ENCODE data around the gene DNASE2.
"Not testable (repeated sequence)": the region's sequence is repeated elsewhere in the genome, so short reads cannot be mapped to it uniquely, and the experiment has no call there.

The DNASE2 gene

GRCh38 chr19:12859546-12859945 is 21.7 kb downstream of the DNASE2 start:
- no peak for FAIRE-seq

DNA sequence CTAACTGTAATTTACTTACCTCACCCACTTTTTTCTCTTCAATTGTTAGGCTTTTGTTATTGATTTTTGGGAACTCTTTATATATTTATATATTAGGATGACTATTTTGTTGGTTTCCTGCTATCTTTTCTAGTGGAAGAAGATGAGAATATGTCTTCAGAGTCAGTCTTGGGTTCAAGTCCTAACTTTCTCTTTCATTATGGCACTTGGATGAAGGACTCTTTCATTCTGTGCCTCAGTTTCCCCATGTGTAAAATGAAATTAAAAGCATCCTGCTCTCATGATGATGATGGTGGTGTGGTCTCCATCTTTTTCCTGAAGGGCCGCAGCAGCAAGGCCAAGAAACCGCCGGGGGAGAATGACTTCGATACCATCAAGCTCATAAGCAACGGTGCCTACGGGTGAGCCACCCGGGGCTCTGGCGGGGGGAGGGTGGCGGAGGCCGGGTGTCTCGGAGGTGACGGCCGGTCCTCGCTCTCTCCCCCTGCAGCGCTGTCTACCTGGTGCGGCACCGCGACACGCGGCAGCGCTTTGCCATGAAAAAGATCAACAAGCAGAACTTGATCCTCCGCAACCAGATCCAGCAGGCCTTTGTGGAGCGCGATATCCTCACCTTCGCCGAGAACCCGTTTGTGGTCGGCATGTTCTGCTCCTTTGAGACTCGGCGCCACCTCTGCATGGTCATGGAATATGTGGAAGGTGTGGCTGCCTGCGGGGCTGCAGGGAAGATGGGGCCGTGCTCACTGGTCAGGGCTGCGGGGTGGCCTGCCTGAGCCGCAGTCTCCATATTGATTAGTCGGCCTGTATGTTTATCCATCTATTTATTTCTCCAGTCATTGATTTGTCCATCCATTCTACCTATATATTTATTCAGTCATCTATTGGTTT is 23.0 kb downstream of the DNASE2 start:
- no peak for FAIRE-seq

- no peak for FAIRE-seq
Observed at GRCh38 chr19:12856653-12857052, 24.6 kb downstream of the DNASE2 start.

DNA sequence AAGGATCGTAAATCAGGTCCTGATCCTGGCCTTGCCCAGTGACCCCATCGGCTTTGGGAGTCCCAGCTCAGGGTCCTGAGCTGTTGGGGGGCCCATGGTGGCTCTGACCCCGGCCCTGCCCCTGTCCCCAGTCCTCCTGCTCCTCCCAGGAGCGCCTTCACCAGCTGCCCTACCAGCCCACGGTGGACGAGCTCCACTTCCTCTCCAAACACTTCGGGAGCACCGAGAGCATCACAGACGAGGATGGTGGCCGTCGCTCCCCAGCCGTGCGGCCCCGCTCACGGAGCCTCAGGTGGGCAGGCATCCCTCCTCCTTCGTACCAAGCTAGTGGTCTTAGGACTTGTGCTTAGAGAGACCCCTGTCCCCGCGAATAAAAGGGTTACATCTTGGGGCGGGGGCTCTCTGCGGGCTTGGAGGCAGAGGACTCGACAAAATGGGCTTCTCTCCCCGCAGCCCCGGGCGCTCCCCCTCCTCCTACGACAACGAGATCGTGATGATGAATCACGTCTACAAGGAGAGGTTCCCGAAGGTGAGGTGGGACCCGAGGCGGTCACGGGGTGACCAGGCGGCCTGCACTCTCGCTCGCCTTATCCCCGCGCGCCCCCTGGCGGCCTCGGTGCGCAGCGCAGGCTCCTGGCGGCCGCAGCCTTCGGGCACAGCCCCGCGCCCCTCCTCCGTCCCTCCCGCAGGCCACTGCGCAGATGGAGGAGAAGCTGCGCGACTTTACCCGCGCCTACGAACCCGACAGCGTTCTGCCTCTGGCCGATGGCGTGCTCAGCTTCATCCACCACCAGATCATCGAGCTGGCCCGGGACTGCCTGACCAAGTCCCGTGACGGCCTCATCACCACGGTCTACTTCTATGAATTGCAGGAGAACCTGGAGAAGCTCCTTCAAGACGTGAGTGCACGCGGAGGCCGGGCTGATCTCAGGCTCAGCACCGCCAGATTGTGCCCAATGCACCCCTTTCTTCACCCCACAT is 33.8 kb downstream of the DNASE2 start:
- FAIRE-seq = no peak

GRCh38 chr19:12846613-12847012 is 34.6 kb downstream of the DNASE2 start:
- FAIRE-seq = not testable (repeated sequence)

- FAIRE-seq = no peak
Observed at GRCh38 chr19:12843999-12844732, 37.1 kb downstream of the DNASE2 start.

DNA sequence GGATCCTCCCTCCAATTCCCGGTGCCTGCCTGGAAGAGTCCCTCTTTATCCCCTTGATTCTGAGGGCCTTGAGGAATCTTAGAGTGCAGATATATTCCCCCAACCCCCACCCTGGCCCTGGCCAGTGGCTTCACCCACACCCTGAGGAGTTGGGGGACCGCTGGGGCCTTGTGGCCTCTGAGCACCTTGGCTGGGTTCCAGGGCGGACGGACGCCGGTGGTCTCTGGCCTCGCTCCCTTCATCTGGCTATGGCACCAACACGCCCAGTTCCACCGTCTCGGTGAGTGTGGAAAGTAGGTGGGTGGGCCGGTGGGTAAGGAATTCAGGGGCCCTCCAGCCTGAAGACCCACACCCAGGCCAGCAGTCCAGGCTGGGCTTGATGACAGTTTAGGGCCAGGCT is 37.9 kb downstream of the DNASE2 start:
- no peak for FAIRE-seq

DNA sequence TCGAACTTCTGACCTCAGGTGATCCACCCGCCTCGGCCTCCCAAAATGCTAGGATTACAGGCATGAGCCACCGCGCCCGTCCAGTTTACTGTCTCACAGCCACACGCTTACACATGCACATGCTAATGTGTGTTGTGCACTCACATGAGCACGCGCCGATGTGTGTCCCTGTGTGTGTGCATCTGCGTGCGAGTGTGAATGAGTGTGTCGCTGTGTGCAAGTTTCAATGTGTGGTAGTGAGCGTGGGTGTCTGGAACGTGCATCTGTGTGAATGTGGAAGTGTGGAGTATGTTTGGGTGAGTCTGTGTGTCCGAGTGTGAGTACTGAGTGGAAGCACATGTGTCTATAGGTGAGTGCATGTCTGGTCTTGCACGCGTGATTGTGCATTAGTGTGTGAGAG is 38.7 kb downstream of the DNASE2 start:
- no peak for FAIRE-seq

GRCh38 chr19:12841094-12841493 is 40.2 kb downstream of the DNASE2 start:
- FAIRE-seq = no peak

DNA sequence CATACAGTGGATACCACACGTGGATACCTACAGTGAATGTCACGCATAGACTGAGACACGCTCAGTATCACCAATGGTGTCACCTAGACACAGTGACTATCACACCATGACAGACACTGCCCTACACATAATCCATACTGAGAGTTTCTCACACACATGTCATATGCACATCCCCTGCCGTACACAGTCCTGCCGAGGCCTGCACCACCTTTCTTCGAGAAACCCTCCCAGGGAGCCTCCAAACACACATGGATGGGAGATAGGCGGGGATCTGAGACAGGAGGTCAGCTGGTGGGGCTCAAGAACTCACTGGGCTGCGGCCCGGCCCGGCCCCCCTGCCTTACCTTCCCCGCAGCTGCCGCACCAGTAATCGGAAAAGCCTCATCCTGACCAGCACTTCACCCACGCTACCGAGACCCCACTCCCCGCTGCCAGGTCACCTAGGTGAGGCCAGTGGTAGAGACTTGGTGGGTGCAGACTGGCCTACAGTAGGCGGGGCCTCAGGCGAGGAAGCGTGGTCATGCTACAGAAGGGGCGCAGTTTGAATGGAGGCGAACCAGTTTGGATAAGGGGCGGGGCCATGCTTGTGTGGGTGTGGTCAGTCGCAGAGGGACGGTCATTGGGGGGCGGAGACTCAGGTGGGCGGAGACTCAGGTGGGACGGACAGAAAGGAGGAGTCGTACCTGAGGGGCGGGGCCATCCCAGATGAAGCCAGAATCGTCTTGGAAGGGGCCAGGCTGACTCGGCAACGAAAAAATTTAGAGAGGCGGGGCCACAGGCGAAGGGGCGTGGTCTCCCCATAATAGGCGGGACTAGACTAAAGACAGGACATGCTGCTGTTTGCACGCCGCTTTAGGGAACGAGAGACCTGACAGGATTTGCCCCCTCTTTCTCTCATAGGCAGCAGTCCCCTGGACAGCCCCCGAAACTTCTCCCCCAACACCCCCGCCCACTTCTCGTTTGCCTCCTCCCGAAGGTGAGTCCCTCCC is 40.9 kb downstream of the DNASE2 start:
- FAIRE-seq = no peak

- FAIRE-seq = no peak
Observed at GRCh38 chr19:12838886-12839756, 42.1 kb downstream of the DNASE2 start.

DNA sequence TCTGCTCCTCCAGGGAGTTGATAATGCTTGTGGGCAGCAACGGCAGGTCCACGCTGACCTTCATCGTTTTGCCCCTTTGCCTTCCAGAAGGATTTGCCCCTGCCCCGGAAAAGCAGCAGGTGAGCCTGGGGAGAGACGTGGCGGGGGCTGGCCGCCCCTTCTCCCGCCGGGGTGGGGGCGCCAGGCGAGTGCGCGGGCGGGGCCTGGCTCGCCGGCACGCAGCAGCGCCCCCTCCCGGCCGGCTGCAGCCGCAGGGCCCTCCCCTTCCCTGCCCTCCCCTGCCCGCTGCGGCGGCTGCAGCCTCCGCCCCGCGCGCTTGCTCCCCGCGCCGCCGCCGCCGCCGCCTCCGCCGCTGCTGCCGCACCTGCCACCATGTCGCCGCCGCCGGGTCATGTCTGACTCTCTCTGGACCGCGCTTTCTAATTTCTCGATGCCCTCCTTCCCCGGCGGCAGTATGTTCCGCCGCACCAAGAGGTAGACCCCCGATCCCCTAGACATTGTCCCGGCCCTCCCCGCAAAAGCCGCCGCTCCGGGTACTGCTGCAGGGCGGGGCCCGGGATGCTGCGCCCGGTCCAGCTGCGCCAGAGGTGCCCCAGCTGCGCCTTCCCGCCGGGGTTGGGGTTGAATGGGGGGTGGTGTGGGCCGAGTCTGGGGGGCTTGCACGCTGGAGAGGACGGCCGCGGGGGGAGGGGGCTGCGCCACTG is 42.9 kb downstream of the DNASE2 start, which contains the start of gene MAST1:
Gene MAST1 (plus strand): TSS at position 334 of the 704 bp plus-strand sequence. CDS start 58 bp downstream, at position 392.
- FAIRE-seq = no peak

- no peak for FAIRE-seq
Observed at GRCh38 chr19:12837225-12837624, 44.0 kb downstream of the DNASE2 start.

GRCh38 chr19:12836529-12836863 is 44.8 kb downstream of the DNASE2 start:
- FAIRE-seq = no peak

GRCh38 chr19:12834976-12835757 is 46.1 kb downstream of the DNASE2 start:
- no peak for FAIRE-seq

DNA sequence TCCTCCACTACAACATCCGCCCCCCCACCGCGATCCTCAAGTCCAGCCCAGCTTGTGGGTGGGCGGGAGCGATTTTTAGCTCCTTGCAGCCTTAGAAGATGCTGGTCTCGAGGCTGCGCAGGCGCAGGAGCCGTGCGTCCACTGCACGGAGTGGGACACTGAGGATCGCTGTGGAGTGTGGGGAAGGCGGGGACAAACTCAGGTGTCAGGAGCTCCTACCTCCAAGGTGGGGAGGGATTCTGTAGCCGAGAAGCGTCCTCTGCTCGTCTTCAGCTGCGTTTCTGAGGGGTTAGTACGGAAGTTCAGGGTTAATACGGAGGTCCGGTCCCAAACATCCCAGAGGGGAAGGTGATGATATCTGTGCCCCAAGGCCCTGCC is 46.7 kb downstream of the DNASE2 start, which contains the start of gene RTBDN:
Gene RTBDN (minus strand): TSS at position 14 of the 378 bp plus-strand sequence. CDS start 4,600 bp downstream, outside the sequence.
- no peak for FAIRE-seq

DNA sequence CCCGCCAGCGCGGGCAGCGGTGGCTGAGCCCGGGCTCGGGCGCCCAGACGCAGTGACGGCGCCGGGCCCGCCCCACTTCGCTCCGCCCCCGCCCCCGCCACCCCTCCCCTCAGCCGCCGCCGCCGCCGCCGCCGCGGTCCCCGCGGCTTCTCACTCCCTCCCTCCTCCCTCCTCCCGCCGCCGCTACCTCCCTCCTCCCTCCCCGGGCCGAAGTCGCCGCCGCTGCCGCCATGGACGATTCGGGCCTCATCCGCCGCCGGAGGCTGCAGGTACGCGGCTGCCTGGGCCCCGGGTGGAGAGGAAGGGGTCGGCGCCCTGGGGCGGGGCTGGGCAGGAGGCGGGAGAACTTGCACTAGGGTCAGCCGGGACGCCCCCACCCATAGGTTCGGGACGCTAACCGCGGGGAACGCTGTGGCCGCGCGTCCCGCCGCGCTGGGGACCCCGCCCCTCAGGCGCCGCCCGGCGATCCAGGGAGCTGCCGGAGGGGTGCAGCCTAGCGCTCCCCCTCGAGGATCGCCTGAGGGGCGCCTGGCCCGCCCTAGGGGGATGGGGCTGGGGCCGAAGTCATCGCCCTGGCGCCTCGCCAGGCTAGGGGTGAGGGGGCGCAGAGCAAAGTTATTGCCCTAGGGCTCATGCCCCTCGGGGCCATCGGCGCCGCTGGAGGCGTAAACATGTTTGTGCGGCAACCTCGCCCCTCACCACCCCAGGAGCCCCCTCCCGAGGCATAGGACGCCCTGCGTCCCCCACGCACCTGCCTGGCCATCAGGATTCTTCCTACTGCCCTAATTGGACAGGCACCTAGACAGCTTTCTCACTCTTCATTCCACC is 47.3 kb downstream of the DNASE2 start:
- FAIRE-seq = no peak

DNA sequence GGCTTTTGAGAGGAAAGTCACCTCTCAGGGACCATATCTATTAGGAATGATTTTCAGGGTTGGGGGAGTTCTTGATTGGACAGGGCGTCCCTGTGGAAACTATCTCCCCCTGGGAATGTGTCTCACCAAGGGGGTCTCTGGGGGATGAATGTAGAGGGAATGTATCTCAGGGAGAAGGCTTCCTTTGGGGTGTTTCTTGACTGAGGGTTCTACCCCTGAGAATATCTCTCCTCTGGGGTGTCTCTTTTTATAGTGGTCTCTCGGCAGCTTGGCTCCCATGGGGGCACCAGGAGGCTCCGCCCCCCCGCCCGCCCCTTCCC is 47.9 kb downstream of the DNASE2 start:
- no peak for FAIRE-seq
